GM12873 (cell line): ENCODE measurements around the gene MPV17.

Experiments used
- TF ChIP-seq, protein P1 (sequence below): IDR thresholded peaks from 2 replicates; pipeline ENCODE4 v1.5.1; 2012; ENCODE audit warnings: low read depth, mild to moderate bottlenecking, moderate library complexity, low read length, control low read depth; ENCODE audit not compliant: insufficient read depth; ENCODE audit errors: missing control alignments

The MPV17 gene

DNA sequence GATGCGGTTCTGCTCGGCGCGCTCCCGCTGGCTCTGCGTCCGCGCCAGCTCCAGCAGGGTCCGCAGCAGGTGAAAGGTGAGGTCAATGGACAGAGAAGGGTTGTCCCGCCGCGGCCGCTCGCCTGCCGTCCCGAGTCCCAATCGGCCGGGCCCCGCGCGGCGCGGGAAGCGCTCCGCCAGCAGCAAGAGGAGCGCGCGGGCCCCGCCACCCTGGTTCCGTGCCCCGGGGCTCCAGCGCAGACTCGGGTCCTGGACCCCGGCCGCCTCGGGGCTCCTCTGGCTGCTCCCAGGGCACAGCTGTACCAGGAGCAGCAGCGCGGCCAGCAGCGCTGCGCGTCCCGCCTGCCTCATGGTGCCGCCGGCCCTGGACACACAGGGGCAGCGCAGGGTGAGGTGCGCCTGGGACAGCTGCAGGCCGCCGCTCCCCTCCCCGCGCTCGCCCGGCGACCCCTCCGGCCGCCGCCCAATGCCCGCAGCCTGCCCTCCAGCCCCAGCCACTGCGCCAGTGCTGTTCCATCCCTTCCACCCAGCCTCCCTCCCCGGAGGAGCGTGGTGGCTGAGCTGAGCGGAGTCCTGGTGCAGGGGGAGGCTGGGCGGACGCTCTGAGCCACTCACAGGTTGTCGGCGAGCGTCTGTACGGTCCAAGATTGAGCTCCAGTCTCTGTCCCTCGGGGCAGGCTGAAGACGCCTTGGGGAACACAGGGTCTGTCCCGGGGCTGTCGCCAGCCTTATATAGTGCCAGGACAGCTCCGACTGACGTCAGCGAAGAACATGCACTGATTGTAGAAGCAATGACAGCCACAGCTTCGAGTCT is 15.1 kb downstream of the MPV17 start:
- TF ChIP-seq, protein P1, sequence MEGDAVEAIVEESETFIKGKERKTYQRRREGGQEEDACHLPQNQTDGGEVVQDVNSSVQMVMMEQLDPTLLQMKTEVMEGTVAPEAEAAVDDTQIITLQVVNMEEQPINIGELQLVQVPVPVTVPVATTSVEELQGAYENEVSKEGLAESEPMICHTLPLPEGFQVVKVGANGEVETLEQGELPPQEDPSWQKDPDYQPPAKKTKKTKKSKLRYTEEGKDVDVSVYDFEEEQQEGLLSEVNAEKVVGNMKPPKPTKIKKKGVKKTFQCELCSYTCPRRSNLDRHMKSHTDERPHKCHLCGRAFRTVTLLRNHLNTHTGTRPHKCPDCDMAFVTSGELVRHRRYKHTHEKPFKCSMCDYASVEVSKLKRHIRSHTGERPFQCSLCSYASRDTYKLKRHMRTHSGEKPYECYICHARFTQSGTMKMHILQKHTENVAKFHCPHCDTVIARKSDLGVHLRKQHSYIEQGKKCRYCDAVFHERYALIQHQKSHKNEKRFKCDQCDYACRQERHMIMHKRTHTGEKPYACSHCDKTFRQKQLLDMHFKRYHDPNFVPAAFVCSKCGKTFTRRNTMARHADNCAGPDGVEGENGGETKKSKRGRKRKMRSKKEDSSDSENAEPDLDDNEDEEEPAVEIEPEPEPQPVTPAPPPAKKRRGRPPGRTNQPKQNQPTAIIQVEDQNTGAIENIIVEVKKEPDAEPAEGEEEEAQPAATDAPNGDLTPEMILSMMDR, result no peak

DNA sequence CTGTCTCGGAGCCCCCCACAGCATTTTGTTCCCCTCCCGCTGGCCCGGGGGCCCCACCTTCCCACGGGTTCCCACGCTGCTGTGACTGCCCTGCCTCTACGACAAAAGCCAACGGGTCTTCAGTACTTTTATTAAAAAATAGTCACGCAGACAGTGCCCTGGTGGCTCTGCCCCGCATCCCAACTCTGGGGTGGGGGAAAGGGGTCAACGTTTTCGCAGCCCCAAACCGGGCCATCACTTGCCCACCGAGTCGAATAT is 15.7 kb downstream of the MPV17 start:
- TF ChIP-seq, protein P1, result no peak

DNA sequence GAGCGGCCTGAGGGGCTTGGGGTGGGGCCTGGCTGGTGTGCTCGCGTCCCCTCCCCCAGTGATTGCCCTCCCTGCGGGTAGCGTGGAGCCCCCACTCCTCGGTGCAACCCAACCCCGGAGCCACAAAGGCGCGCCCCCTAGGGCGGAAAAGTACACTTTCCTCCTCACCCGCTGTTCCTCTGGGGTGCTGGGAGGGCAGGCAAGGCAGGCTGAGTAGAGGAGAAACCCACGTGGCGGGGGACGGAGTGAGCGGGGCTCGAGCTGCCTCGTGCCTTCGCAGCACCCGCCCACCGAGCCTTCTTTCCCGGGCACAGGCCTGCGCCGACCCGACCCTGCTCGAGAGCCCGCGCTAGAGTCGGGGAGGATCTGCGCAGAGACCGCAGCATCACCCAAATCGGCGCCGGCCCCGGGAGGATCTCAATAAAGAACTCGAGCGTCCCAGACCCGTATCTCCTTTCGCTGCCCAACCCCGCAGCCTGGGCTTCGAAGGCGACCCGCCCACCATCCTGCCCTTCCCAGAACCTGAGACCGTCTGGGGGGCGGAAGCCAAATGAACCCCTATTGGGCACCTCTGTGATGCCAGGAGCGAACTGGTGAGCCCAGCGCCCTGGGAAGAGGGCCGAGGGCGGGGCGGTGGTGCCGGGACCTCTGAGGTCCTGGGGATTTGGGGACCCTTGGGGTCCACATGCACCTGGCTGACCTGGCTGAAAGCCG is 16.2 kb downstream of the MPV17 start:
- TF ChIP-seq, protein P1, result no peak

DNA sequence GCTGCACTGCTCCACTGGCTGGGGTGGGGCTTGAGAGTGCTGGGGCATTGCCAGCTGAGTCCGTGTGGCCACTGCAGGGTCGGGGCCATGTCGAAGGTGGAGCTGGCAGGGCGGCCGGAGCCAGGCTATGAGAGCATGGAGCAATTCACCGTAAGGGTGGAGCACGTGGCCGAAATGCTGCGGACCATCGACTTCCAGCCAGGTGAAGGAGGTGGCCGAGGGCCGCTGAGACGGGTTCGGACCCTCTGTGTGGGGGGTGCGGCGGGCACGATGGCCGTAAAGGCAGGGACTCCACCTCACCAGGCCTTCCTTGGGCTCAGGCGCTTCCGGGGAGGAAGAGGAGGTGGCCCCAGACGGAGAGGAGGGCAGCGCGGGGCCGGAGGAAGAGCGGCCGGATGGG is 16.8 kb downstream of the MPV17 start:
- TF ChIP-seq, protein P1, result no peak

DNA sequence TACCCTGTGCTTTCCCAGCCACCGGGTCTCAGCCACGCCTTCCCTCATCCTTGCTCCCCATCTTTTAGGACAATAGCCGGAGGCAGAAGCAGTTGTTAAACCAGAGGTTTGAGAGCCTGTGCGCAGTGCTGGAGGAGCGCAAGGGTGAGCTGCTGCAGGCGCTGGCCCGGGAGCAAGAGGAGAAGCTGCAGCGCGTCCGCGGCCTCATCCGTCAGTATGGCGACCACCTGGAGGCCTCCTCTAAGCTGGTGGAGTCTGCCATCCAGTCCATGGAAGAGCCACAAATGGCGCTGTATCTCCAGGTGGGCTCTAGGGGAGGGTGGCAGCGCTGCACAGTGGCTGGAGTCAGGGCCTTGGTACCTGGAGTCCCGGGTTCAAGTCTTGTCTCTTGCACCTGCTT is 17.4 kb downstream of the MPV17 start:
- TF ChIP-seq, protein P1, result no peak

DNA sequence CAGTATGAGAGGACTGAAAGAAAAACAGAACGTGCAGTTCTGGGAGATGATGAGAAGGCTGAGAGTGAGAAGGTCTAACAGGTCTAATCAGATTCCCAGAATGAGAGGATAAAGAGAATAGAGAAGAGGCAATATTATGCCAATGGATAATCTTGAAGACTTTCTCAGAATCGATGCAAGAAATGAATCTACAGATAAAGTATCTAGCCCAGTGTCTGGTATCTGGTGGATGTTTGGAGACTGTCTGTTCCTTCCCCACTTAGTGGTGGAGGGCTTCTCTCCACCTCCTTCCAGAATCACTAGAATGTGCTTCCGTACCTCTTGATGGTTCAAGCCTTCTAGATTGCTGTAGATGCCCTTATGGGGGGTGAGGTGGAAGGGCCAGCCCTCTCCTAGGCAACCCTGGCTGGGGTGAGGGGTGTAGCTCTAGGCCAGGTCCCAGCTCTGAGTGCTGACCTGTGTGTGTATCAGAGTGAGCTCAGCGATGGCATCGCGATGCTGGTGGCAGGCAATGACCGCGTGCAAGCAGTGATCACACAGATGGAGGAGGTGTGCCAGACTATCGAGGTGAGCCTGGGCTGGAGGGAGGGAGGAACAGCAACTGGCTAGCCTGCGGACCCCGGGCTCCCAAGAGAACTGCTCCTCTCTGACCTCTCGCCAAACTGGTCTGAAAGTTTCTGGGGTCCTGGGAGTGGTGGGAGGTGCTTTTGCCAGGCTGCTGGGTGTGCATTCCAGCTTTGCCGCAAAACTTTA is 18.2 kb downstream of the MPV17 start:
- TF ChIP-seq, protein P1, result no peak
